Ishikawa (cell line): ENCODE measurements around the gene CCNJL.

Experiments
- CEBPB ChIP-seq: IDR thresholded peaks from 2 replicates; pipeline ENCODE4 v1.6.1; 2012
- EP300 ChIP-seq: IDR thresholded peaks from 2 replicates; pipeline ENCODE4 v1.6.1; 2012; ENCODE audit warnings: borderline replicate concordance
- REST ChIP-seq: IDR thresholded peaks from 2 replicates; pipeline ENCODE4 v1.6.1; 2012; ENCODE audit warnings: low read depth, mild to moderate bottlenecking
- TCF12 ChIP-seq: IDR thresholded peaks from 2 replicates; pipeline ENCODE4 v1.6.1; 2012; ENCODE audit warnings: low read depth
- TEAD4 ChIP-seq: IDR thresholded peaks from 2 replicates; pipeline ENCODE4 v1.6.1; 2012
- YY1 ChIP-seq: IDR thresholded peaks from 2 replicates; pipeline ENCODE4 v1.6.1; 2012; ENCODE audit warnings: low read depth

- TF ChIP-seq EP300 (no peak), TEAD4 (no peak), REST (no peak), TCF12 (no peak), YY1 (no peak), CEBPB (no peak)
Measured at GRCh38 chr5:160252916-160253315, 59.4 kb downstream of the CCNJL start.
